OCI-LY3 (cell line): ENCODE results near the gene BRD8.

Source experiments
- EZH2phosphoT487 ChIP-seq: fragments of 200-600 bp; shearing (Covaris generic); IDR thresholded peaks from 2 replicates; pipeline ENCODE4 v1.6.1; 2018; ENCODE audit warnings: antibody characterized with exemption, mixed run types, low read depth
- TF ChIP-seq, protein P1 (sequence below): fragments of 200-600, 300-600 bp; sonication (generic); IDR thresholded peaks from 2 replicates; pipeline ENCODE4 v1.5.1; 2014; ENCODE audit warnings: antibody characterized with exemption, low read length, low read depth

DNA sequence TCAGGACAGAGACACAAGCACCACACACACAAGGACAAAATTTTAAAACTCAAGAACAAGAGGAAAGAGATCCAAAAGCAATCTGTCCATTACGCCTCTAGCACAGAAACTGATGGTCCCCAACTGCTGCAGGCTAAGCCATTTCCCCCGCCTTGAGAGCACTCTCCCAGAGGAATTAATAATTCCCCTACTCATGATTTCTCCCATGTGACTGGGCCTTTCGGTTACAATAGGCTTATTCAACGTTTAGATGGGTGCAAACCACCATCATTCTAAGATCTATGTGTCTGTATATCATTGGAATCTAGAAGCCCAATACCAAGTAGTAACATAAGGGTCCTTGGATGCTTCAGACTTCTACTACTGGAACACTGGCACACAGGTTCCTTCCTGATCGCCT is 18.8 kb downstream of the BRD8 start:
- TF ChIP-seq, protein P1, sequence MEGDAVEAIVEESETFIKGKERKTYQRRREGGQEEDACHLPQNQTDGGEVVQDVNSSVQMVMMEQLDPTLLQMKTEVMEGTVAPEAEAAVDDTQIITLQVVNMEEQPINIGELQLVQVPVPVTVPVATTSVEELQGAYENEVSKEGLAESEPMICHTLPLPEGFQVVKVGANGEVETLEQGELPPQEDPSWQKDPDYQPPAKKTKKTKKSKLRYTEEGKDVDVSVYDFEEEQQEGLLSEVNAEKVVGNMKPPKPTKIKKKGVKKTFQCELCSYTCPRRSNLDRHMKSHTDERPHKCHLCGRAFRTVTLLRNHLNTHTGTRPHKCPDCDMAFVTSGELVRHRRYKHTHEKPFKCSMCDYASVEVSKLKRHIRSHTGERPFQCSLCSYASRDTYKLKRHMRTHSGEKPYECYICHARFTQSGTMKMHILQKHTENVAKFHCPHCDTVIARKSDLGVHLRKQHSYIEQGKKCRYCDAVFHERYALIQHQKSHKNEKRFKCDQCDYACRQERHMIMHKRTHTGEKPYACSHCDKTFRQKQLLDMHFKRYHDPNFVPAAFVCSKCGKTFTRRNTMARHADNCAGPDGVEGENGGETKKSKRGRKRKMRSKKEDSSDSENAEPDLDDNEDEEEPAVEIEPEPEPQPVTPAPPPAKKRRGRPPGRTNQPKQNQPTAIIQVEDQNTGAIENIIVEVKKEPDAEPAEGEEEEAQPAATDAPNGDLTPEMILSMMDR = no peak
- TF ChIP-seq EZH2phosphoT487 = no peak
